Left lung (tissue), 10 donors: ENCODE measurements around the gene ENOX1. TPM values are rescaled to one million over a fixed set of nuclear protein-coding genes. Genes with fewer than 3 reads are reported as not detected.

ENCODE experiments used
- ATAC-seq: fragments of 200-7000 bp; cut with Tn5 transposase; one replicate; pipeline ENCODE4 v1.9.1; 2020; ENCODE audit warnings: moderate library complexity
- DNase-seq, 4 donors: peaks; one replicate each; pipeline ENCODE4 v3.0.0-alpha.2; 2013 to 2020
- H3K27ac ChIP-seq, 2 donors: fragments of 200-600 bp; sonication (generic) in 1 of 2; one replicate each; pipeline versions ENCODE4 v1.5.0 to v1.8.0; 2020 to 2021
- H3K27me3 ChIP-seq, 2 donors: fragments of 200-600 bp; sonication (generic) in 1 of 2; one replicate each; pipeline versions ENCODE4 v1.5.0 to v1.8.0; 2020 to 2021
- H3K36me3 ChIP-seq, 2 donors: fragments of 200-600 bp; sonication (generic) in 1 of 2; one replicate each; pipeline versions ENCODE4 v1.5.0 to v1.8.0; 2020 to 2021
- H3K4me1 ChIP-seq, 2 donors: fragments of 200-600 bp; one replicate each; pipeline ENCODE4 v1.8.0; 2021
- H3K4me3 ChIP-seq, 2 donors: fragments of 200-600 bp; sonication (generic) in 1 of 2; one replicate each; pipeline versions ENCODE4 v1.5.0 to v1.8.0; 2020 to 2021; ENCODE audit warnings: mild to moderate bottlenecking in 1 of 2
- H3K9me3 ChIP-seq, 2 donors: fragments of 200-600 bp; sonication (generic) in 1 of 2; one replicate each; pipeline versions ENCODE4 v1.5.0 to v1.8.0; 2020 to 2021
- intact Hi-C, 2 donors: fragments of 100-400 bp; cut with DNase I; formaldehyde crosslinking; loops; one replicate each; pipeline versions ENCODE4 v1.11.2 to v1.14.2; 2022
- polyA plus RNA-seq, 6 donors: library from polyadenylated mRNA; unstranded; fragments of 120-200 nt; gene quantifications; one replicate each; pipeline ENCODE4 v1.2.1, GENCODE V29; 2013; ENCODE audit not compliant: insufficient read length in 6 of 6
- total RNA-seq, 2 donors: library from RNA; stranded (reverse); fragmentation: NEBNext Ultra II Directional; extraction: Animal tissue kit (Norgen Biotek cat#: 25700); gene quantifications; one replicate each; pipeline ENCODE4 v1.2.1, GENCODE V29; 2021
- TF ChIP-seq, protein P1 (sequence below), 2 donors: fragments of 200-600 bp; sonication (generic) in 1 of 2; IDR thresholded peaks; one replicate each; pipeline versions ENCODE4 v1.5.0 to v1.8.0; 2021; ENCODE audit warnings: antibody characterized with exemption in 2 of 2
- donor health status: DM: no; HTN: yes; CAD: no.
- donor health status: DM: no; HTN: no; CAD: no.

Gene ENOX1
- total and polyA plus RNA-seq, 8 donors: 1.5 to 9.0 (median 6.8) TPM

DNA sequence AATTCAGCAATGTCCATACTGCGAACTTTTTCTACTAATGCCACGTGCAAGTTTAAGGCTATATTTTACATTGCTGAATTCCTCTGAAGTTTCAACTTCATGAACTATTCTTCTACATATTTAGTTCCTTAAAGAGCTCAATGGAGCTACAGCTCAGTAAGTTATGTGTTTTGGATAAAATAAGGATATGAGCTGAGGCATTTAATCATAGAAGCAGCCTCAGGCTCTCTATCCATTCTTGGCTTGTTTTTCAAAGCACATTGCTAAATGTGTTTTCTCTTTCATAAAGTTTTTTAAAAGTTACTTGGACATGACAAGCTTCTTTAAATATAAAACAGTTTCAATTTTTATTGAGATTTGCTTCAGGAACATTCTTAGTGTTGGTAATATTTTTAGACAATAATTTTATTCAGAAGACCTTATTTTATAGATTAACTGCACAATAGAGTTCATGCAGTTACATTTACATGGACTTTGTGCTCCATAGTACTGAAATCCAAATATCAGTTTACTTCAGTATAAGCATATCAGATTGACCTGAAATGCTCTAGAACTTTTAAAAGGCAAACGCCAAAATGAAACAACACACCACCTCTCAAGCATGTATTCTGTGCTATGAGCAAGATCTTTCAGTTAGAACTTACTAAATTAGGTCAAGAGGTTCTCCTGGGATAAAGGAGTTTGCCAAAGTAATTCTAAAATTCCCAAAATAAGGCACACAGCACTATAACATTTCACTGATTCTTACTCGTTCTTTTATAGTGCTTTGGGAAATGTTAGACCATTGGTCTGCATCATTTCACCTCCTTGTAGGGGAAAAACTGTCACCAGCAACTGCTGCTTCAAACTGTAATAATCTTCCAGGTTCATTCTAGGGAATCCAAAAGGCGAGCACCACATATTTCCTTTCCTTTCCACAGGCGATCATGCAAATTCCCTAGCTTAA lies 275.5 kb downstream of the ENOX1 start:
- Histone ChIP-seq H3K27me3 (no peaks in the 10 kb centered on the region), H3K36me3 (no peaks in the 10 kb centered on the region), H3K4me3 (no peak overlapping the region), H3K9me3 (no peaks in the 10 kb centered on the region), H3K27ac (no peak overlapping the region), H3K4me1 (no peaks in the 10 kb centered on the region)
- TF ChIP-seq, protein P1, sequence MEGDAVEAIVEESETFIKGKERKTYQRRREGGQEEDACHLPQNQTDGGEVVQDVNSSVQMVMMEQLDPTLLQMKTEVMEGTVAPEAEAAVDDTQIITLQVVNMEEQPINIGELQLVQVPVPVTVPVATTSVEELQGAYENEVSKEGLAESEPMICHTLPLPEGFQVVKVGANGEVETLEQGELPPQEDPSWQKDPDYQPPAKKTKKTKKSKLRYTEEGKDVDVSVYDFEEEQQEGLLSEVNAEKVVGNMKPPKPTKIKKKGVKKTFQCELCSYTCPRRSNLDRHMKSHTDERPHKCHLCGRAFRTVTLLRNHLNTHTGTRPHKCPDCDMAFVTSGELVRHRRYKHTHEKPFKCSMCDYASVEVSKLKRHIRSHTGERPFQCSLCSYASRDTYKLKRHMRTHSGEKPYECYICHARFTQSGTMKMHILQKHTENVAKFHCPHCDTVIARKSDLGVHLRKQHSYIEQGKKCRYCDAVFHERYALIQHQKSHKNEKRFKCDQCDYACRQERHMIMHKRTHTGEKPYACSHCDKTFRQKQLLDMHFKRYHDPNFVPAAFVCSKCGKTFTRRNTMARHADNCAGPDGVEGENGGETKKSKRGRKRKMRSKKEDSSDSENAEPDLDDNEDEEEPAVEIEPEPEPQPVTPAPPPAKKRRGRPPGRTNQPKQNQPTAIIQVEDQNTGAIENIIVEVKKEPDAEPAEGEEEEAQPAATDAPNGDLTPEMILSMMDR (IDR thresholded peaks at IDR 0.05): no peak
- no peak for DNase-seq
- no peak for ATAC-seq
- intact Hi-C loops: no loop called here

DNA sequence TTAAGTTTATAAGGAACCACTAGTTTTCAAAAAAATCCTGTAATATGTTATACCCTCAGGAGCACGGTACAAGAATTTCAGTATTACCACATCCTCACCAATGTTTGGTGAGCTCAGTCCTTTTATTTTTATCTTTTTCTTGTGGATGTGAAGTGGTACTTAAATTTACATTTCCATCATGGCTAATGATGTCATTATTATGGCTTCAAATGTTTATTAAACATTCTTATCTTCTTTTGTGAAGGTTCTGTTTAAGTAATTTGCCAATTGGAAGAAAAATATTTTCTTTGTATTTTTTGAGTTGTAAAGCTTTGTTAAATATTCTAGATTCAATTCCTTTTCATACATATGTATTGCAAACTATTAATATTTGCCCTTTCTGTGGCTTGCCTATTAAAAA lies 291.0 kb downstream of the ENOX1 start:
- no peak overlapping the region for H3K27ac ChIP-seq
- ATAC-seq (no peak), DNase-seq (no peak)
- no peaks in the 10 kb centered on the region for H3K4me1 ChIP-seq
- H3K36me3 ChIP-seq: no peaks in the 10 kb centered on the region
- H3K9me3 ChIP-seq: peaks cover 0 to 1% of the 10 kb centered on the region in 2 donors
- intact Hi-C loops: no loop called here
- H3K27me3 ChIP-seq: no peaks in the 10 kb centered on the region
- TF ChIP-seq, protein P1 (IDR thresholded peaks at IDR 0.05): no peak
- no peak overlapping the region for H3K4me3 ChIP-seq

DNA sequence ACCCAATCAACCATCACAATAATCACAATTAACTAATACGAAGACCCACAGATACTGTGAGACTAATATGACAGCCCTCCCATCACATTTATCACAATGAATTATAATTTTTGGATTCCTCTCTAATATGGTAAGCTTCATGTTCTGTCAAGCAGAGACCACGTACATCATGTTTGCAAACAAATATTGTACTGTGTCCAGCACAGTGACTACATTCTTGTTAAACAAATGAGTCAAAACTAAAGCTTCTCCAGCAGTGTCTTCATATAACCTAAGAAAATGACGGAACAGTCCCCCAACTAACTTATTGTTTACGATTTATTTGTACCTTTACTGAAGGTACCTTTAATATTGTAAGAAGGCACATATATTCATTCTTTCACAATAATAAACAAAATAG lies 292.6 kb downstream of the ENOX1 start:
- H3K4me3 ChIP-seq: no peak overlapping the region
- no peak overlapping the region for H3K27ac ChIP-seq
- no peaks in the 10 kb centered on the region for H3K27me3 ChIP-seq
- H3K9me3 ChIP-seq: peaks cover 0 to 3% of the 10 kb centered on the region in 2 donors
- ATAC-seq (no peak), DNase-seq (no peak)
- H3K4me1 ChIP-seq: no peaks in the 10 kb centered on the region
- TF ChIP-seq, protein P1 (IDR thresholded peaks at IDR 0.05): no peak
- intact Hi-C loops: no loop called here
- H3K36me3 ChIP-seq: no peaks in the 10 kb centered on the region

GRCh38 chr13:43493496-43494000 lies 293.2 kb downstream of the ENOX1 start:
- intact Hi-C loops: no loop called here
- ATAC-seq (no peak), DNase-seq (no peak)
- H3K4me3 ChIP-seq: no peak overlapping the region
- no peaks in the 10 kb centered on the region for H3K4me1 ChIP-seq
- TF ChIP-seq, protein P1 (IDR thresholded peaks at IDR 0.05): no peak
- H3K9me3 ChIP-seq: peaks cover 0 to 3% of the 10 kb centered on the region in 2 donors
- H3K27ac ChIP-seq: no peak overlapping the region
- H3K36me3 ChIP-seq: no peaks in the 10 kb centered on the region
- H3K27me3 ChIP-seq: no peaks in the 10 kb centered on the region

- ATAC-seq: no peak
- TF ChIP-seq, protein P1 (IDR thresholded peaks at IDR 0.05): no peak
Measured at GRCh38 chr13:43492745-43493144, 294.0 kb downstream of the ENOX1 start.

More at GRCh38 chr13:43492745-43493144, 294.0 kb downstream of the ENOX1 start:
- H3K27me3 ChIP-seq: no peaks in the 10 kb centered on the region
- no peak overlapping the region for H3K27ac ChIP-seq
- intact Hi-C loops: no loop called here
- H3K9me3 ChIP-seq: peaks cover 0 to 3% of the 10 kb centered on the region in 2 donors
- no peak overlapping the region for H3K4me3 ChIP-seq
- no peaks in the 10 kb centered on the region for H3K36me3 ChIP-seq
- no peak for DNase-seq
- no peaks in the 10 kb centered on the region for H3K4me1 ChIP-seq
